ENCODE results near the gene HIPK2. TPM values are rescaled to one million over a fixed set of nuclear protein-coding genes. Genes with fewer than 3 reads are reported as not detected.

HIPK2 gene
- total RNA-seq, 4 donors from 2014 or later = 17.9 to 35.9 (median 22.4) TPM

DNA sequence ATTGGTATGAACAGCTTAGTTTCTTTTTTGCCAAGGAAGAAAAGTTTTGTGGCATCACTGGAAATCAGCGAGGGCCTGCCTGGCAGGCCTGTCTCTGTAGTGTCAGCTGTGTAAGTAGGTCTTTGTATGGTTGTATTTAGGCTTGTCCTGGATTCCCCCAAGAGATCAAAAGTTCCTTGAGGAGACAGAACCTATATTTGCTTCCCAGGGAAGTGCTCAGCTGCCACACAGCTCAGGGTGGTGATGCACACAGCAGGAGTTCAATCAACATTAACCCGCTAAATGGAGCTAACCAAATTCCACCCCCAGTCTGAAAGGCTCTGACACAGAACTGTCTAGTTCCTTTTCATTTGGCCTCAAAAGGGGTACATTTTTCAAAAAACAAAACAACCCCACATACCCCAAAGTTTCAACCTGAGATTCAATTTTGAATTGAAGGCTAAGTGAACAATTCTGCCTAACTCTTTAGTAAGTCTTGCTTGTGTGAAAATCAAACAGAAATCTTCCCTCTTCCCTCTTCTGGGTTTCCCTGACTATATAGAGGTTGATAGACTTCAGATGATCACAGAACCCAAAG, 129.9 kb downstream of the HIPK2 start:
- Histone ChIP-seq H3K36me3 (peaks cover 0 to 10% of the 10 kb centered on the region in 2 donors), H3K27ac (peak overlapping the region in 3 of 4 donors; percentile 21 to 54 (median 39)), H3K4me3 (no peak overlapping the region), H3K27me3 (no peaks in the 10 kb centered on the region), H3K9me3 (no peaks in the 10 kb centered on the region), H3K4me1 (peaks cover 0 to 44% (median 0%) of the 10 kb centered on the region in 3 donors)
- WGBS, 2 donors (ENCODE audit: low coverage in 1 of 2) = 70 to 80% methylated on average over 2 of the region's 2 CpGs
- no peak for ATAC-seq
- TF ChIP-seq EP300 (IDR thresholded peaks at IDR 0.05) = no peak
- no peak for TF ChIP-seq POLR2AphosphoS5 (IDR thresholded peaks at IDR 0.05)
- TF ChIP-seq, protein P1, sequence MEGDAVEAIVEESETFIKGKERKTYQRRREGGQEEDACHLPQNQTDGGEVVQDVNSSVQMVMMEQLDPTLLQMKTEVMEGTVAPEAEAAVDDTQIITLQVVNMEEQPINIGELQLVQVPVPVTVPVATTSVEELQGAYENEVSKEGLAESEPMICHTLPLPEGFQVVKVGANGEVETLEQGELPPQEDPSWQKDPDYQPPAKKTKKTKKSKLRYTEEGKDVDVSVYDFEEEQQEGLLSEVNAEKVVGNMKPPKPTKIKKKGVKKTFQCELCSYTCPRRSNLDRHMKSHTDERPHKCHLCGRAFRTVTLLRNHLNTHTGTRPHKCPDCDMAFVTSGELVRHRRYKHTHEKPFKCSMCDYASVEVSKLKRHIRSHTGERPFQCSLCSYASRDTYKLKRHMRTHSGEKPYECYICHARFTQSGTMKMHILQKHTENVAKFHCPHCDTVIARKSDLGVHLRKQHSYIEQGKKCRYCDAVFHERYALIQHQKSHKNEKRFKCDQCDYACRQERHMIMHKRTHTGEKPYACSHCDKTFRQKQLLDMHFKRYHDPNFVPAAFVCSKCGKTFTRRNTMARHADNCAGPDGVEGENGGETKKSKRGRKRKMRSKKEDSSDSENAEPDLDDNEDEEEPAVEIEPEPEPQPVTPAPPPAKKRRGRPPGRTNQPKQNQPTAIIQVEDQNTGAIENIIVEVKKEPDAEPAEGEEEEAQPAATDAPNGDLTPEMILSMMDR (IDR thresholded peaks at IDR 0.05) = no peak
- no peak for TF ChIP-seq POLR2A (IDR thresholded peaks at IDR 0.05)

DNA sequence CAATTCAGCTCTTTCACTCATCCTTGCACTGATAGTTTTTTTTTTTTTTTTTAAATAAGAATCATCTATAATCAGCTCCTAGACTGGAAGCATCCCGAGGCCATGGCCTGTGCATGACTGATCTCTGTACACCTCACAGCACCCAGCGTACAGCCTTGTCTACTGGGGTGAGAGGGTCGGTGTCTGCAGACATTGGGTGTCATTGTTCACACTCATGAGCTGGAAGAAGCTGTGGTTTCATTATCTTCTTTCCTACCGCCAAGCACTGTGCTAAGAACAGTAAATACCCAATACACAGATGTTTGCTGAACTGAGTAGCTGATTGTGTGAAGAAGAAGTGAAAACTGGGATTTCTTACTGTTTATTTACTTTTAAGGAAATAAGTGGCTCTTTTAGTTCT, 130.7 kb downstream of the HIPK2 start:
- no peak overlapping the region for H3K4me3 ChIP-seq
- TF ChIP-seq, protein P1 (IDR thresholded peaks at IDR 0.05) = no peak
- TF ChIP-seq POLR2AphosphoS5 (IDR thresholded peaks at IDR 0.05) (no peak), EP300 (IDR thresholded peaks at IDR 0.05) (no peak), POLR2A (IDR thresholded peaks at IDR 0.05) (no peak)
- H3K27ac ChIP-seq = peak overlapping the region in 1 of 4 donors; percentile 35
- H3K27me3 ChIP-seq = no peaks in the 10 kb centered on the region
- ATAC-seq = no peak
- no peaks in the 10 kb centered on the region for H3K9me3 ChIP-seq
- H3K36me3 ChIP-seq = peaks cover 0 to 18% of the 10 kb centered on the region in 2 donors
- H3K4me1 ChIP-seq = peaks cover 0 to 43% (median 0%) of the 10 kb centered on the region in 3 donors
- 75 to 100% methylated on average over 4 of the region's 4 CpGs for WGBS, 2 donors (ENCODE audit: low coverage in 1 of 2)

DNA sequence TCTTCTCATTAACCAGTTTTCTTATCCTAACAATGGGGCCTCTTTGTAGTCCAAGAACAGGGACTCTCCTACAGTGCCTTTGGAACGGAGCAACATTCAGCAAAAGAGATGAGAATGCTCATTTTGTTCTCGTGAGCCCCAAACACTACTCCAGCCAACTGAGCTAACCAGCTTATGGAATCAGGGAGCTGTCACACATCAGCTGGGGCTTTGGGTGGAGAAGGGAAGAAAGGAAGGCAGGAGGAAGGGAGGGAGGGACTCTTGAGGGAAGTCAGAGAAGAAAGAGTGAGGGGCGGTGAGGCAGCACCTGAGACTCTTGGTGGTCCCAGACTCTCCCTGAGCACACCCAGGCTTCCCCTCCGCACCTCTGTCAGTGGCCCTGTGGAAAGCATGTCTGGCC, 131.2 kb downstream of the HIPK2 start:
- no peaks in the 10 kb centered on the region for H3K9me3 ChIP-seq
- H3K27me3 ChIP-seq = no peaks in the 10 kb centered on the region
- WGBS, 2 donors (ENCODE audit: low coverage in 1 of 2) = 78% methylated on average over 4 of the region's 4 CpGs; no CpG with 5 or more reads in 1 of the 2 donors
- peaks cover 0 to 37% (median 0%) of the 10 kb centered on the region in 3 donors for H3K4me1 ChIP-seq
- H3K27ac ChIP-seq = peak overlapping the region in 1 of 4 donors; percentile 35
- H3K4me3 ChIP-seq = no peak overlapping the region
- peaks cover 0 to 19% of the 10 kb centered on the region in 2 donors for H3K36me3 ChIP-seq
- no peak for TF ChIP-seq EP300 (IDR thresholded peaks at IDR 0.05)
- TF ChIP-seq POLR2A (IDR thresholded peaks at IDR 0.05) = no peak
- TF ChIP-seq, protein P1 (IDR thresholded peaks at IDR 0.05) = no peak
- no peak for TF ChIP-seq POLR2AphosphoS5 (IDR thresholded peaks at IDR 0.05)
- ATAC-seq = no peak

DNA sequence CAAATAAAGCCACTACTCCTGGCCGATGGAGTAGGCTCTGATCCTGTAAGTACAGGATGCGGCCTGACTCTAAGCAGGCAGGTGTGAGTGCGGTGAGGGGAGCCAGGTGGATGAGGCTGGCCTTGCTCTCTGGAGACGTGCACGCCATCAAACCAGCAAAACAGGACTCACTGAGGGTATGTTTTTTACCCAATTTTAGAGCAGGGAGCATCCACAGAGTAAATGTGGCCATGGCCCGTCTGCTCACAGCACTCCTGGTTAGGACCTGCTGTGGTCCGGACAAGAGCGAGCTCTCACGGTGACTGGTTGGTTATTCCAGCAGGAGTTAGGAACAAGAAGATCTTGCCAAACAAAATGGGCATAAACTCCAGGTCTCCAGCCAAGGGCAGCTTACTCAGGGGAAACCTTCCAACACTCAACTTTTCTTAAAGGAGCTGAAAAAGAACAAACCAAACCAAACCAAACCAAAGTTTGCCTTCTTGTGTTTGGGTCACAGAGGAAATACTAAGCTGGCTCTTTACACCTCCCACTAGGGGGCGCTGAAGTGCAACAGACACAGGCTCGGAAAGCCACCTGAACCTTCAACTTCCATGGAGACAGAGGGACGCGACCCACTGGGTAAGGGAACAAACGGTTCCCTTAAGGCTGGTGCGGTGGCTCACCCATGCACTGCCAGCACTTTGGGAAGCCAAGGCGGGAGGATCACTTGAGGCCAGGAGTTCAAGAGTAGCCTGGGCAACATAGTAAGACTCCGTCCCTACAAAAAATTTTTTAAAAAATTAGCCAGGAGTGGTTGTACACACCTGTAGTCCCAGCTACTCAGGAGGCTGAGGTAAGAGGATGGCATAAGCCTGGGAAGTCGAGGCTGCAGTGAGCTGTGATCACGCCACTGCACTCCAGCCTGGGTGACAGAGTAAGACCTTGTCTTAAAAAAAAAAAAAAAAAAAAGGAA, 131.9 kb downstream of the HIPK2 start:
- TF ChIP-seq POLR2AphosphoS5 (IDR thresholded peaks at IDR 0.05) (no peak), EP300 (IDR thresholded peaks at IDR 0.05) (no peak), POLR2A (IDR thresholded peaks at IDR 0.05) (no peak)
- TF ChIP-seq, protein P1 (IDR thresholded peaks at IDR 0.05) = peak; percentile 89 to 92 (median 91)
- ATAC-seq = no peak
- WGBS, 2 donors (ENCODE audit: low coverage in 1 of 2) = 77 to 85% methylated on average over 3 to 4 of the region's 19 CpGs
- peaks cover 0 to 19% of the 10 kb centered on the region in 2 donors for H3K36me3 ChIP-seq
- H3K9me3 ChIP-seq = no peaks in the 10 kb centered on the region
- no peaks in the 10 kb centered on the region for H3K27me3 ChIP-seq
- no peak overlapping the region for H3K27ac ChIP-seq
- H3K4me3 ChIP-seq = no peak overlapping the region
- H3K4me1 ChIP-seq = peaks cover 0 to 31% (median 0%) of the 10 kb centered on the region in 3 donors
